ENCODE data around the gene PIK3AP1. TPM values are rescaled to one million over a fixed set of nuclear protein-coding genes. Genes with fewer than 3 reads are reported as not detected.

PIK3AP1 gene
- total RNA-seq, 1 experiment from 2014 or later = 4.3 TPM

GRCh38 chr10:96686514-96686913 lies 33.8 kb downstream of the PIK3AP1 start:
- Mint-ChIP-seq H3K36me3 (no peaks in the 10 kb centered on the region), H3K27me3 (ENCODE audit: low read depth) (no peaks in the 10 kb centered on the region), H3K9me3 (peaks cover 15% of the 10 kb centered on the region), H3K27ac (no peak overlapping the region), H3K4me3 (no peak overlapping the region), H3K4me1 (peaks cover 10% of the 10 kb centered on the region)
- ATAC-seq (no peak), DNase-seq (ENCODE audit: low spot score) (no peak)
- POLR2A ChIA-PET = no interaction called here
- TF ChIP-seq ZNF396 (CRISPR knock-in tag; IDR thresholded peaks at IDR 0.05; ENCODE audit: borderline replicate concordance) = no peak
- TF ChIP-seq HMGA2 (CRISPR knock-in tag; IDR thresholded peaks at IDR 0.05) = no peak
- no peak for TF ChIP-seq E2F5 (CRISPR knock-in tag; IDR thresholded peaks at IDR 0.05)
- no peak for TF ChIP-seq ZMAT4 (CRISPR knock-in tag; IDR thresholded peaks at IDR 0.05)
- no peak for TF ChIP-seq GABPB1 (CRISPR knock-in tag; IDR thresholded peaks at IDR 0.05)
- no peak for TF ChIP-seq MAX (CRISPR knock-in tag; IDR thresholded peaks at IDR 0.05)
- no peak for TF ChIP-seq ZNF317 (CRISPR knock-in tag; IDR thresholded peaks at IDR 0.05; ENCODE audit: borderline replicate concordance, low read depth)
- no peak for TF ChIP-seq IRF1 (CRISPR knock-in tag; IDR thresholded peaks at IDR 0.05)
- no peak for TF ChIP-seq TEAD4 (CRISPR knock-in tag; IDR thresholded peaks at IDR 0.05)
- TF ChIP-seq ZNF281 (CRISPR knock-in tag; IDR thresholded peaks at IDR 0.05) = no peak
- no peak for TF ChIP-seq NR3C1 (CRISPR knock-in tag; conservative IDR thresholded peaks at IDR 0.05; ENCODE audit: low read depth)
- no peak for TF ChIP-seq USF1 (CRISPR knock-in tag; IDR thresholded peaks at IDR 0.05)
- no peak for TF ChIP-seq AFF4 (CRISPR knock-in tag; IDR thresholded peaks at IDR 0.05; ENCODE audit: borderline replicate concordance)
- no peak for TF ChIP-seq SOX15 (CRISPR knock-in tag; IDR thresholded peaks at IDR 0.05)
- TF ChIP-seq RELA (CRISPR knock-in tag; IDR thresholded peaks at IDR 0.05; ENCODE audit: borderline replicate concordance) = no peak
- no peak for TF ChIP-seq ATF2 (CRISPR knock-in tag; IDR thresholded peaks at IDR 0.05; ENCODE audit: borderline replicate concordance, low read depth)
- no peak for TF ChIP-seq PRRX2 (CRISPR knock-in tag; IDR thresholded peaks at IDR 0.05)
- TF ChIP-seq ZNF671 (CRISPR knock-in tag; IDR thresholded peaks at IDR 0.05) = no peak
- TF ChIP-seq JUN (CRISPR knock-in tag; IDR thresholded peaks at IDR 0.05) = no peak
- TF ChIP-seq TCF7 (CRISPR knock-in tag; IDR thresholded peaks at IDR 0.05; ENCODE audit: low read depth) = no peak
- CTCF ChIA-PET = interaction anchor here (0.6 kb wide), 1 partner anchor 310 kb away, joined by 3 read pairs; no protein-coding TSS in a partner anchor
